HG03103 (cell line): Measurements from ENCODE around the gene SMAD2.
"Not testable (repeated sequence)": the region's sequence is repeated elsewhere in the genome, so short reads cannot be mapped to it uniquely, and the experiment has no call there.

Experiments
- ATAC-seq: cut with Tn5 transposase; IDR thresholded peaks from one replicate; pipeline ENCODE4 v1.9.1; 2021; ENCODE audit warnings: low read depth; ENCODE audit not compliant: unreplicated experiment

Gene SMAD2

GRCh38 chr18:47930199-47930930 is at the start of gene SMAD2:
Gene SMAD2 (minus strand): TSS chr18:47930659. CDS start chr18:47896756, 33,903 bp downstream.
- ATAC-seq = peak; percentile 41

GRCh38 chr18:47979611-47980200 is 49.2 kb upstream of the SMAD2 start:
- ATAC-seq = no peak

GRCh38 chr18:47978603-47979002 is 48.1 kb upstream of the SMAD2 start:
- ATAC-seq = no peak

- ATAC-seq = no peak
Measured at GRCh38 chr18:47978141-47978540, 47.7 kb upstream of the SMAD2 start.

- no peak for ATAC-seq
Measured at GRCh38 chr18:47975701-47976100, 45.2 kb upstream of the SMAD2 start.

GRCh38 chr18:47975105-47975504 is 44.6 kb upstream of the SMAD2 start:
- no peak for ATAC-seq

- ATAC-seq = no peak
Measured at GRCh38 chr18:47970664-47971531, 40.4 kb upstream of the SMAD2 start.

- no peak for ATAC-seq
Measured at GRCh38 chr18:47969816-47970215, 39.4 kb upstream of the SMAD2 start.

- no peak for ATAC-seq
Measured at GRCh38 chr18:47968721-47969120, 38.3 kb upstream of the SMAD2 start.

- no peak for ATAC-seq
Measured at GRCh38 chr18:47968006-47968676, 37.7 kb upstream of the SMAD2 start.

- no peak for ATAC-seq
Measured at GRCh38 chr18:47964053-47964452, 33.6 kb upstream of the SMAD2 start.

- ATAC-seq = not testable (repeated sequence)
Measured at GRCh38 chr18:47961003-47961402, 30.5 kb upstream of the SMAD2 start.

- ATAC-seq = peak; percentile 81
Measured at GRCh38 chr18:47953471-47953931, 23.0 kb upstream of the SMAD2 start.

GRCh38 chr18:47950511-47950910 is 20.1 kb upstream of the SMAD2 start:
- no peak for ATAC-seq

GRCh38 chr18:47949202-47949601 is 18.7 kb upstream of the SMAD2 start:
- ATAC-seq = no peak

GRCh38 chr18:47946889-47947288 is 16.4 kb upstream of the SMAD2 start:
- ATAC-seq = no peak

GRCh38 chr18:47944972-47945852 is 14.8 kb upstream of the SMAD2 start:
- no peak for ATAC-seq

- no peak for ATAC-seq
Measured at GRCh38 chr18:47936952-47937351, 6.5 kb upstream of the SMAD2 start.

- ATAC-seq = no peak
Measured at GRCh38 chr18:47935321-47936055, 5.0 kb upstream of the SMAD2 start.
